ENCODE results near the gene NEK7.
A peak's percentile ranks its signal among the peaks of the same experiment; 100 is the strongest.

NEK7 gene

GRCh38 chr1:198113342-198113750, 43.5 kb upstream of the NEK7 start:
- no peak overlapping the region for H3K18ac ChIP-seq (ENCODE audit: low read depth in 1 of 2, low read length in 2 of 2)
- H4K91ac ChIP-seq (ENCODE audit: low read length), result no peak overlapping the region
- H3K23ac ChIP-seq (ENCODE audit: low read length in 2 of 2), result no peak overlapping the region
- no peak overlapping the region for H3K9ac ChIP-seq (ENCODE audit: low read length)
- no peak overlapping the region for H3K4me2 ChIP-seq (ENCODE audit: low read length, poor library complexity, severe bottlenecking)
- no peak overlapping the region for H2BK120ac ChIP-seq (ENCODE audit: low read depth, low read length)
- H3K4me1 ChIP-seq (ENCODE audit: control insufficient read depth, insufficient read depth, low read depth, low read length), result no peaks in the 10 kb centered on the region
- no peaks in the 10 kb centered on the region for H3K27me3 ChIP-seq (ENCODE audit: control insufficient read depth in 1 of 2, insufficient read depth in 1 of 2, low read length in 2 of 2)
- H3K79me1 ChIP-seq (replicated peaks; ENCODE audit: low read length, poor library complexity, severe bottlenecking), result no peaks in the 10 kb centered on the region
- H3K27ac ChIP-seq (ENCODE audit: low read length, poor library complexity, severe bottlenecking), result no peak overlapping the region
- no peak overlapping the region for H2BK15ac ChIP-seq (ENCODE audit: low read depth, poor library complexity, severe bottlenecking)
- H2BK12ac ChIP-seq (ENCODE audit: low read length in 2 of 2), result no peak overlapping the region
- no peak overlapping the region for H2AK5ac ChIP-seq (ENCODE audit: low read length, severe bottlenecking)
- no peaks in the 10 kb centered on the region for H3K36me3 ChIP-seq (ENCODE audit: control insufficient read depth in 1 of 2, insufficient read depth in 2 of 2, low read depth in 1 of 2, low read length in 2 of 2)
- H2BK5ac ChIP-seq (ENCODE audit: low read depth, low read length, poor library complexity, severe bottlenecking), result no peak overlapping the region
- no peak overlapping the region for H4K8ac ChIP-seq (ENCODE audit: low read length)
- no peak overlapping the region for H3K4me3 ChIP-seq (ENCODE audit: insufficient read depth in 1 of 2, low read depth in 1 of 2, low read length in 2 of 2)
- H3K14ac ChIP-seq (ENCODE audit: low read length in 2 of 2), result no peak overlapping the region
- no peaks in the 10 kb centered on the region for H3K9me3 ChIP-seq (ENCODE audit: control insufficient read depth, low read length)
- no peak for DNase-seq
- no peak overlapping the region for H3K4ac ChIP-seq (ENCODE audit: low read depth in 1 of 2, low read length in 2 of 2)
- no peak overlapping the region for H2AFZ ChIP-seq (ENCODE audit: low read depth, low read length)

GRCh38 chr1:198116069-198116468, 40.7 kb upstream of the NEK7 start:
- no peak overlapping the region for H4K8ac ChIP-seq (ENCODE audit: low read length)
- no peaks in the 10 kb centered on the region for H3K36me3 ChIP-seq (ENCODE audit: control insufficient read depth in 1 of 2, insufficient read depth in 2 of 2, low read depth in 1 of 2, low read length in 2 of 2)
- H3K4me1 ChIP-seq (ENCODE audit: control insufficient read depth, insufficient read depth, low read depth, low read length), result peaks cover 2% of the 10 kb centered on the region
- H3K18ac ChIP-seq (ENCODE audit: low read depth in 1 of 2, low read length in 2 of 2), result no peak overlapping the region
- no peak overlapping the region for H3K9ac ChIP-seq (ENCODE audit: low read length)
- no peak overlapping the region for H2BK12ac ChIP-seq (ENCODE audit: low read length in 2 of 2)
- no peak overlapping the region for H3K4ac ChIP-seq (ENCODE audit: low read depth in 1 of 2, low read length in 2 of 2)
- no peak overlapping the region for H4K91ac ChIP-seq (ENCODE audit: low read length)
- no peaks in the 10 kb centered on the region for H3K9me3 ChIP-seq (ENCODE audit: control insufficient read depth, low read length)
- WGBS, result no CpG with 5 or more reads among the region's 1 CpG
- no peak overlapping the region for H2AK5ac ChIP-seq (ENCODE audit: low read length, severe bottlenecking)
- H3K27me3 ChIP-seq (ENCODE audit: control insufficient read depth in 1 of 2, insufficient read depth in 1 of 2, low read length in 2 of 2), result no peaks in the 10 kb centered on the region
- no peak overlapping the region for H2BK5ac ChIP-seq (ENCODE audit: low read depth, low read length, poor library complexity, severe bottlenecking)
- H2BK120ac ChIP-seq (ENCODE audit: low read depth, low read length), result no peak overlapping the region
- no peak overlapping the region for H2BK15ac ChIP-seq (ENCODE audit: low read depth, poor library complexity, severe bottlenecking)
- H3K4me3 ChIP-seq (ENCODE audit: insufficient read depth in 1 of 2, low read depth in 1 of 2, low read length in 2 of 2), result no peak overlapping the region
- H3K27ac ChIP-seq (ENCODE audit: low read length, poor library complexity, severe bottlenecking), result no peak overlapping the region
- no peak overlapping the region for H3K4me2 ChIP-seq (ENCODE audit: low read length, poor library complexity, severe bottlenecking)
- H3K23ac ChIP-seq (ENCODE audit: low read length in 2 of 2), result no peak overlapping the region
- H3K14ac ChIP-seq (ENCODE audit: low read length in 2 of 2), result no peak overlapping the region
- no peaks in the 10 kb centered on the region for H3K79me1 ChIP-seq (replicated peaks; ENCODE audit: low read length, poor library complexity, severe bottlenecking)
- no peak for DNase-seq
- no peak overlapping the region for H2AFZ ChIP-seq (ENCODE audit: low read depth, low read length)

GRCh38 chr1:198116469-198116868, 40.3 kb upstream of the NEK7 start:
- no peak overlapping the region for H3K27ac ChIP-seq (ENCODE audit: low read length, poor library complexity, severe bottlenecking)
- H3K36me3 ChIP-seq (ENCODE audit: control insufficient read depth in 1 of 2, insufficient read depth in 2 of 2, low read depth in 1 of 2, low read length in 2 of 2), result no peaks in the 10 kb centered on the region
- H3K4me3 ChIP-seq (ENCODE audit: insufficient read depth in 1 of 2, low read depth in 1 of 2, low read length in 2 of 2), result no peak overlapping the region
- no peak overlapping the region for H3K18ac ChIP-seq (ENCODE audit: low read depth in 1 of 2, low read length in 2 of 2)
- no peaks in the 10 kb centered on the region for H3K27me3 ChIP-seq (ENCODE audit: control insufficient read depth in 1 of 2, insufficient read depth in 1 of 2, low read length in 2 of 2)
- H3K9me3 ChIP-seq (ENCODE audit: control insufficient read depth, low read length), result no peaks in the 10 kb centered on the region
- no peak overlapping the region for H4K8ac ChIP-seq (ENCODE audit: low read length)
- H2BK12ac ChIP-seq (ENCODE audit: low read length in 2 of 2), result no peak overlapping the region
- DNase-seq, result no peak
- H2BK120ac ChIP-seq (ENCODE audit: low read depth, low read length), result no peak overlapping the region
- no peak overlapping the region for H3K9ac ChIP-seq (ENCODE audit: low read length)
- H2AK5ac ChIP-seq (ENCODE audit: low read length, severe bottlenecking), result no peak overlapping the region
- no peak overlapping the region for H3K23ac ChIP-seq (ENCODE audit: low read length in 2 of 2)
- H2AFZ ChIP-seq (ENCODE audit: low read depth, low read length), result no peak overlapping the region
- H3K4me1 ChIP-seq (ENCODE audit: control insufficient read depth, insufficient read depth, low read depth, low read length), result peaks cover 3% of the 10 kb centered on the region
- H2BK15ac ChIP-seq (ENCODE audit: low read depth, poor library complexity, severe bottlenecking), result no peak overlapping the region
- H3K4ac ChIP-seq (ENCODE audit: low read depth in 1 of 2, low read length in 2 of 2), result no peak overlapping the region
- no peak overlapping the region for H4K91ac ChIP-seq (ENCODE audit: low read length)
- no peak overlapping the region for H3K14ac ChIP-seq (ENCODE audit: low read length in 2 of 2)
- H3K79me1 ChIP-seq (replicated peaks; ENCODE audit: low read length, poor library complexity, severe bottlenecking), result no peaks in the 10 kb centered on the region
- WGBS, result 91% methylated on average over 5 of the region's 5 CpGs
- no peak overlapping the region for H3K4me2 ChIP-seq (ENCODE audit: low read length, poor library complexity, severe bottlenecking)
- H2BK5ac ChIP-seq (ENCODE audit: low read depth, low read length, poor library complexity, severe bottlenecking), result no peak overlapping the region

- H4K8ac ChIP-seq (ENCODE audit: low read length), result no peak overlapping the region
- H3K27me3 ChIP-seq (ENCODE audit: control insufficient read depth in 1 of 2, insufficient read depth in 1 of 2, low read length in 2 of 2), result no peaks in the 10 kb centered on the region
- H4K91ac ChIP-seq (ENCODE audit: low read length), result no peak overlapping the region
- H2AFZ ChIP-seq (ENCODE audit: low read depth, low read length), result no peak overlapping the region
- no peak overlapping the region for H2BK15ac ChIP-seq (ENCODE audit: low read depth, poor library complexity, severe bottlenecking)
- H3K9me3 ChIP-seq (ENCODE audit: control insufficient read depth, low read length), result no peaks in the 10 kb centered on the region
- H3K79me1 ChIP-seq (replicated peaks; ENCODE audit: low read length, poor library complexity, severe bottlenecking), result no peaks in the 10 kb centered on the region
- no peak overlapping the region for H3K18ac ChIP-seq (ENCODE audit: low read depth in 1 of 2, low read length in 2 of 2)
- no peak overlapping the region for H3K4ac ChIP-seq (ENCODE audit: low read depth in 1 of 2, low read length in 2 of 2)
- H3K4me2 ChIP-seq (ENCODE audit: low read length, poor library complexity, severe bottlenecking), result no peak overlapping the region
- H2BK12ac ChIP-seq (ENCODE audit: low read length in 2 of 2), result no peak overlapping the region
- H2AK5ac ChIP-seq (ENCODE audit: low read length, severe bottlenecking), result no peak overlapping the region
- H2BK5ac ChIP-seq (ENCODE audit: low read depth, low read length, poor library complexity, severe bottlenecking), result no peak overlapping the region
- H3K4me1 ChIP-seq (ENCODE audit: control insufficient read depth, insufficient read depth, low read depth, low read length), result peaks cover 3% of the 10 kb centered on the region
- no peak overlapping the region for H2BK120ac ChIP-seq (ENCODE audit: low read depth, low read length)
- peak; percentile 25 for DNase-seq
- H3K9ac ChIP-seq (ENCODE audit: low read length), result peak overlapping the region; percentile 63
- H3K27ac ChIP-seq (ENCODE audit: low read length, poor library complexity, severe bottlenecking), result no peak overlapping the region
- 98% methylated on average over 1 of the region's 1 CpG for WGBS
- no peak overlapping the region for H3K23ac ChIP-seq (ENCODE audit: low read length in 2 of 2)
- H3K36me3 ChIP-seq (ENCODE audit: control insufficient read depth in 1 of 2, insufficient read depth in 2 of 2, low read depth in 1 of 2, low read length in 2 of 2), result no peaks in the 10 kb centered on the region
- no peak overlapping the region for H3K4me3 ChIP-seq (ENCODE audit: insufficient read depth in 1 of 2, low read depth in 1 of 2, low read length in 2 of 2)
- no peak overlapping the region for H3K14ac ChIP-seq (ENCODE audit: low read length in 2 of 2)
Observed at GRCh38 chr1:198117267-198117666, 39.5 kb upstream of the NEK7 start.
